GM20000 (cell line): ENCODE results near the gene SOX18.

Source experiments
- DNase-seq: peaks from one replicate; pipeline ENCODE4 v3.0.0; 2012; ENCODE audit warnings: low spot score
- CTCF ChIP-seq: IDR thresholded peaks from 2 replicates; pipeline ENCODE4 v1.5.1; 2012; ENCODE audit warnings: mild to moderate bottlenecking, control low read depth; ENCODE audit errors: extremely low read depth, missing control alignments

The SOX18 gene

DNA sequence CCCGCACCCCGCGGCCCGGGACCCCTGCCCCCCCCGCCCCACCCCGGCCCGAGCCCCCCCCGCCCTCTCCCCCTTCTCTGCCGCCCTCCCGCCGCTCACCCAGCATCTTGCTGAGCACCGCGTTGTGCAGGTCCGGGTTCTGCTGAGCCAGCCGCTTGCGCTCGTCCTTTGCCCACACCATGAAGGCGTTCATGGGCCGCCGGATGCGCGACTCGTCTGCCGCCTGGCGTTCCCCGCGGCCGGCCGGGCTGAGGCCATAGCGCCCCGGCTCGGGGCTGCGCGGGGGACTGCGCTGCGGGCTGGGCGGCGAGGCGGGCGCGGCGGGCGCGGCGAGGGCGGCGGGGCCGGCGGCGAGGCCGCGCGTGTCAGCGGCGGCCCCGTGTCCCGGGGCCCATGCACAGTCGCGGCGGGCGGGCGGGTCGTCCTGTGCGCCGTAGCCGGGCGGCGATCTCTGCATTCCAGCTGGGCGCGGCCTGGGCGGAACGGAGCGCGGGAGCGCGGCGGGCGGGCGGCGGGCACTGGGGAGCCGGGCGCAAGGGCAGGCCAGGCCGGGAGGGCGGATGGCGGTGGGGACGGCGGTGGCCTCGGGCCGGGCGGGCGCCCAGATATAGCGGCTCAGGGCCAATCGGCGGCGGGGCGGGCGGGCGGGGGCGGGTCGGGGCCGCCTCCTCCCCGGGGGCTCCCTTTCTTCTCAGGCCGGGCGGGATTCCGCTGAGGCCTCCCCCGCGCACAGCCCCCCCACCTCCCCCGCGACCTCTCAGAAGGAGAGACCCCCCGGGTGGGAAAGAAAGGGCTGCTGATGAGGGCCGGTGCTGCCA, at the start of gene SOX18:
SOX18 (minus strand) TSS at position 580 of the 818 bp plus-strand sequence; CDS start at position 457, 123 bp downstream.
- TF ChIP-seq CTCF = no peak
- peak; percentile 69 for DNase-seq

DNA sequence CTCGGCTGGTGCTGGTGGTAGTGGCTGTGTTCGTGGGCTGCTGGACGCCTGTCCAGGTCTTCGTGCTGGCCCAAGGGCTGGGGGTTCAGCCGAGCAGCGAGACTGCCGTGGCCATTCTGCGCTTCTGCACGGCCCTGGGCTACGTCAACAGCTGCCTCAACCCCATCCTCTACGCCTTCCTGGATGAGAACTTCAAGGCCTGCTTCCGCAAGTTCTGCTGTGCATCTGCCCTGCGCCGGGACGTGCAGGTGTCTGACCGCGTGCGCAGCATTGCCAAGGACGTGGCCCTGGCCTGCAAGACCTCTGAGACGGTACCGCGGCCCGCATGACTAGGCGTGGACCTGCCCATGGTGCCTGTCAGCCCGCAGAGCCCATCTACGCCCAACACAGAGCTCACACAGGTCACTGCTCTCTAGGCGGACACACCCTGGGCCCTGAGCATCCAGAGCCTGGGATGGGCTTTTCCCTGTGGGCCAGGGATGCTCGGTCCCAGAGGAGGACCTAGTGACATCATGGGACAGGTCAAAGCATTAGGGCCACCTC, 49.1 kb upstream of the SOX18 start:
- TF ChIP-seq CTCF = no peak
- DNase-seq = no peak

- TF ChIP-seq CTCF = no peak
- DNase-seq = no peak
These were observed 47.1 kb upstream of the SOX18 start for GRCh38 chr20:64096535-64096934.

- TF ChIP-seq CTCF = no peak
- DNase-seq = no peak
These were observed 46.5 kb upstream of the SOX18 start for GRCh38 chr20:64095927-64096326.

DNA sequence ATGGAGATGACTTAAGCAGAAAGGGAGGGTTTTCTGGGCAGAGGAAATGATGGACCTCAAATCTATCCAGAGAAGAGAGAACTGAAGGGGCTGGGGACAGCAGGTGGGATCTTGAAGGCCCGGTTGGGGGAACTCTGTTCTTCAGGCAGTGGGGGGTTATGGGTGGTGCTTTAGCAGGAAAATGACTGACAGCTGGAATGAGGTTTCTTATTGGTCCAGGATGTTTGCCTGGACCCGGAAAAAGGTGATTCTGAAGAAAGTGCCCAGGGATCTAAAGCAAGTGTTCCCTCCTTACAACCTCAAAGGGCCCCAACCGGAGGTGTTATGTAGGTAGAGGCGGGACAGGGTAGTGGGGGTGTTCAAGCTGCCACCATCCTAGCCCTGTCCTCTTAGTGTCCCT, 46.0 kb upstream of the SOX18 start:
- TF ChIP-seq CTCF = no peak

GRCh38 chr20:64093013-64093503, 43.6 kb upstream of the SOX18 start:
- no peak for TF ChIP-seq CTCF
- DNase-seq = no peak

More for the DNA sequence above, 46.0 kb upstream of the SOX18 start:
- DNase-seq = no peak

DNA sequence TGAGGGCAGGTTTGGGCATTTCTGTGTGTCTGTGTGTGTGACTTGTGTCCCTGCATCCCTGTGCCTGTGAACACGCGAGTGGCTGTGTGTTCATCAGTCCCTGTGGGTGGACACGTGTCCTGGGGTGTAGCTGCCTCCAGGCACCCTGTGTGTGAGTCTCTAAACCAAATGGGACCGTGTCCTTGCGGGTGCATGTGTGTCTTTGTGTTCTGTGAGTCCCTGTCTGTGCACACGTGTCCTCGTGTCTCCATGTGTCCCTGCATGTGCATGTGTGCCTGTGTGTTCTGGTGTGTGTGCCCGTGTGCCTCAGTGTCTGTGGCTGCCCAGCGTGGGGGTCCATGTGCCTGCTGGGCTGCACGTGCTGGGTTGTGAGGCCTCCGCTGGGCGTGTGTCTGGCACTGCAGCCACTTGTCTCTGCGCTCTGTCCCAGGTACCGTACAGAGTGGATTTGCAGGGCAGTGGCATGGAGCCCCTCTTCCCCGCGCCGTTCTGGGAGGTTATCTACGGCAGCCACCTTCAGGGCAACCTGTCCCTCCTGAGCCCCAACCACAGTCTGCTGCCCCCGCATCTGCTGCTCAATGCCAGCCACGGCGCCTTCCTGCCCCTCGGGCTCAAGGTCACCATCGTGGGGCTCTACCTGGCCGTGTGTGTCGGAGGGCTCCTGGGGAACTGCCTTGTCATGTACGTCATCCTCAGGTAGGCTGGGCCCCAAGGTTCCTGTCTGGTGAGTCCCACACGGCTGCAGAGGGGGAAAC, 43.0 kb upstream of the SOX18 start:
- no peak for TF ChIP-seq CTCF
- no peak for DNase-seq
